GM12875 (cell line): Measurements from ENCODE around the gene ACOT11.

Source experiments
- H3K4me3 ChIP-seq: one replicate; pipeline ENCODE4 v1.5.1; 2011; ENCODE audit warnings: low read depth, low read length, control low read depth
- CTCF ChIP-seq: IDR thresholded peaks from 2 replicates; pipeline ENCODE4 v1.5.1; 2011; ENCODE audit warnings: low read depth, mild to moderate bottlenecking, control low read depth, inconsistent platforms, low read length, moderate library complexity, borderline replicate concordance; ENCODE audit not compliant: insufficient read depth

ACOT11 gene

GRCh38 chr1:54597455-54598030, 49.5 kb downstream of the ACOT11 start:
- TF ChIP-seq CTCF = no peak
- no peak overlapping the region for H3K4me3 ChIP-seq

GRCh38 chr1:54599211-54599823, 51.3 kb downstream of the ACOT11 start:
- H3K4me3 ChIP-seq = no peak overlapping the region
- no peak for TF ChIP-seq CTCF

GRCh38 chr1:54600947-54601721, 53.1 kb downstream of the ACOT11 start:
- no peak for TF ChIP-seq CTCF
- H3K4me3 ChIP-seq = no peak overlapping the region

GRCh38 chr1:54601730-54602129, 53.7 kb downstream of the ACOT11 start:
- TF ChIP-seq CTCF = no peak
- no peak overlapping the region for H3K4me3 ChIP-seq

GRCh38 chr1:54602554-54602953, 54.5 kb downstream of the ACOT11 start:
- no peak overlapping the region for H3K4me3 ChIP-seq
- no peak for TF ChIP-seq CTCF

GRCh38 chr1:54603241-54603640, 55.2 kb downstream of the ACOT11 start:
- H3K4me3 ChIP-seq = no peak overlapping the region
- no peak for TF ChIP-seq CTCF
